Astrocyte of the hippocampus (primary cell): ENCODE data around the gene UFSP1.

Experiments
- DNase-seq: peaks from one replicate; pipeline ENCODE4 v3.0.0; 2011; ENCODE audit warnings: low read depth, low spot score

Gene UFSP1

DNA sequence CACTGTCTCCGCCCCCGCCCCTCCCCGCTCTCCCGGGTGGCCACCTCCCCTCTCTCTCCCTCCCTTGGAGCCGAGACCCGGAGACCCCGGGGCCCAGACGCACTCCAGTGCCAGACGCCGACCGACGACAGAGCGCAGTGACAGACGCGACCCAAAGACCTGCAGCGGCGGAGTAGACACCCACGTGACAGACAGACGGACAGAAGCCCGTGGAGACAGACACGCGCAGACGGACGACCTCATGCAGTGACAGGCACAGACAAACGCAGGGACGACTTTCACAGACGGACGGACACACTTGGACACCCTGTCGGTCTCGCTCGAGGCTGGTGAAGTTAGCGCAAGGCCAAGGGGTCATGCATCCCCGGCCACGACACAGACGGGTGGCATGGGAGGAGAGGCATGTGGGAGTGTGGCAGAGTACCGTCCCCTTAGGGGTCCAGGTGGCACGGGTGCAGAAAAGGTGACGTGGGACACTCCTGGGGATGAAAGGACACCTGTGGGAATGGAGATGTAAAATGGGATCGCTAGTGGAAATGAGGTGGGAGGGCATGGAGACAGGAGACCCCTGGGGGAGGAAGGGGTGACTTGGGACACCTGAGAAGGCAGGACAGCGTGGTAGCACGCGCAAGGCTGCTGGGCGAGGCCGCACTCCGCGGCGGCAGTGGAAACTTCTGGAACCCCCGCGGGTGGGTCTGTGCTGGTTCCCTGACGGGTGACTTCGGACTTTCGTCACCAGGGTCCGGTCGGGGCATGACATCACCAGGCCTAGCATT is 6.6 kb upstream of the UFSP1 start:
- peak; percentile 43 for DNase-seq

- DNase-seq = no peak
Observed at GRCh38 chr7:100895701-100895955, 6.1 kb upstream of the UFSP1 start, which contains the start of gene ACHE. TSS of gene ACHE (minus strand) at chr7:100895888. CDS start at chr7:100894232, 1,656 bp downstream.

- DNase-seq = peak; percentile 70
Observed at GRCh38 chr7:100894860-100895700, 5.6 kb upstream of the UFSP1 start.

DNA sequence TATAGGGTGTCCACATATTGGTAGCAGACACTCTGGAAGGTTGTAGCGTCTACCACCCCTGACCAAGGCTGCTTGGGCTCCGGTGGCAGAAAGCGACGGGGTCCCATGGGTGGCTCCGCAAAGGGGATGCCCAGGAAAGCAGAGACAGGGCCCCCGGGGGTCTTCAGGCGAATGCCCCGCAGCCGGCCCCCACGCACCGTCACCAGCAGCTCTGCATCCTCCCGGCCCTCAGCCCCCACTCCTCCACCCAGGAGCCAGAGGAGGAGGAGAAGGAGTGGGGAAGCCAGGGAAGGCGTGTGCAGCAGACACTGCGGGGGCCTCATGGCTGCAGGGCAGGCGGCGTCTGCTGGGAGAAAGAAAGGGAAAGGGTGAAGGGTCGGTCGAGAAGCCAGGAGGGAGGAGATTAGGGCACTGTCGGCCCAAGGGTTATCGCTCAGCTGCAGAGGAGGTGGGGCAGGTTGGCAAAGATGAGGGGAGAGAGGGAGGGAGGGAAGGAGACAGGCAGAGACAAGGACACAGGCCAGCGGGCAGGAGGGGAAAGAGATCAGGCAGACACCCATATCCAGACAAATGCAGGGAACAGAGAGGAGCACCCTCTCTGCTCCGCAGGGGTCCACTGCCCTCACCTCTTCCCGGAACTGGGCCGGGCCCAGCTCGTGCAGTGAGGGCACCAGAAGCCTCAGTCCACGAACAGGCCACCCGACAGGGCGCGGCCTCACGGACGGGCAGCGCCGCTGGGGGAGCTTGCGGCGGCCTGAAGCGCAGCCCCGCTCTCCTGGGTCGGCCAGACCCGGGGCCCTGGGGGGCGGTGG is 4.6 kb upstream of the UFSP1 start:
- DNase-seq = no peak

DNA sequence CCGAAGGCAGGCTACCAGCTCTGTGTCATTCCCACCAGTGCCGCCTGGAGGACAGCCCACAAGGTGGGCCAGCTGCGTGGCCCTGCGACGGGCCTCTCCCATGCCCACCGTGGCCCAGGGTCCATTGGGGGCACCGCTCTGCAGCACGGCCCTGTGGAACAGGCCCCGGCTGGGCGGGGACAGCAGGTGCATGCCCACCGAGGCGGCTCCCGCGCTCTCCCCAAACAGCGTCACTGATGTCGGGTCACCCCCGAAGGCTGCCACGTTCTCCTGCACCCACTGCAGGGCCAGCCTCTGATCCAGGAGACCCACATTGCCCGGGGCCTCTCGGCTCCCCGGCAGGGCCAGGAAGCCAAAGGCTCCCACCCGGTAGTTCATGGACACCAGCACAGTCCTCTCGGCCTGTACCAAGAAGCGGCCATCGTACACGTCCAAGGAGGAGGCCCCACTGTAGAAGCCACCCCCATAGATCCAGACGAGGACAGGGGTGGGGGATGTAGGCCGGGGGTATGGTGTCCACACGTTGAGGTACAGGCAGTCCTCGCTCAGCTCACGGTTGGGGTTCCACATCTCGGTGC is 3.9 kb upstream of the UFSP1 start:
- no peak for DNase-seq

GRCh38 chr7:100892364-100893317 is 3.1 kb upstream of the UFSP1 start:
- DNase-seq = no peak

GRCh38 chr7:100891568-100892247 is 2.2 kb upstream of the UFSP1 start:
- DNase-seq = peak; percentile 34

- DNase-seq = peak; percentile 37
Observed at GRCh38 chr7:100890653-100891567, 1.4 kb upstream of the UFSP1 start.

DNA sequence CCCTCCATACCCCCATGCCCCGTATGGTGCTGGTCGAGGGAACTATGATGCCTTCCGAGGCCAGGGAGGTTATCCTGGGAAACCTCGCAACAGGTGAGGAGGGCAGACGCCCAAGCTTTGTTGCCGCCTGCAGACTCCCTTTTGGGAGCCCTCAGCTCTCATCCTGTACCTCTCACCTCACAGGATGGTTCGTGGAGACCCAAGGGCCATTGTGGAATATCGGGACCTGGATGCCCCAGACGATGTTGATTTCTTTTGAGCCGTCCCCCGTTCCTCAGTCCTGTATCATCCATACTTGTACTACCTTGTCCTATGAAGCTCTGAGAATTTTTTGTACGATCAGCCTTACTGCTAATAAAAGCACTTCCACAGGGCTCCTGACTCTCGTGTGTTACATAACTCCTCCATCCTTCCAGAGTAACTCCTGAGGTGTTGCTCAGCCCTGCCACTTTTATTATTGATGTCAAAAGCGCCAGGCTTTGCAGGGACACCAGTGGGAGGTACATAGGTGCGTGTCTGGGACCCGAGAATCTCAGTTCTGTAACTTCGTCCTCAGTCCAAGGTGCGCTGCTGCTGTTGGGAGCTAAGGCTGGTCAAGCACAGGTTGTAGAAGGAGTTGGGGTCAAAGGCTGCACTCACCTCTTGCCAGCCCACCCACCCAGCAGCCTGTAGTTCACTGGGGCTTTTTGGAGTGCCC is 1.1 kb downstream of the UFSP1 start:
- DNase-seq = no peak

- DNase-seq = no peak
Observed at GRCh38 chr7:100887516-100888290, 1.8 kb downstream of the UFSP1 start.

DNA sequence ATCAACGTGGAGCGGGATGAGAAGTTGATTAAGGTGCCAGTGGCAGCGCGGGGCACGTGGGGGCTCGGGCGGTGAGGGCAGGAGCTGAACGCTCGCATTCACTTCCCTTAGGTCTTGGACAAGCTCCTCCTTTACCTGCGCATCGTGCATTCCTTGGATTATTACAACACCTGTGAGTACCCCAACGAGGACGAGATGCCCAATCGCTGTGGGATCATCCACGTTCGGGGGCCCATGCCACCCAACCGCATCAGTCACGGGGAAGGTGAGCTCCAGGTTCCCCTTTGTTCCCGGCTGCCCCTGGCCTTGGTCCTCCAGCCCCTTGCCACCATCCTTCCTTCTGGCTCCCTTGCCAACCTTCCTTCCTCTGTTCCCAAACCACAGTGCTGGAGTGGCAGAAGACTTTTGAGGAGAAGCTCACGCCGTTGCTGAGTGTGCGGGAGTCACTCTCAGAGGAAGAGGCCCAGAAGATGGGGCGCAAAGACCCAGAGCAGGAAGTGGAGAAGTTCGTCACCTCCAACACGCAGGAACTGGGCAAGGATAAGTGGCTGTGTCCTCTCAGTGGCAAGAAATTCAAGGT is 2.5 kb downstream of the UFSP1 start:
- no peak for DNase-seq

- no peak for DNase-seq
Observed at GRCh38 chr7:100886142-100886935, 3.2 kb downstream of the UFSP1 start.

- no peak for DNase-seq
Observed at GRCh38 chr7:100885440-100886141, 3.9 kb downstream of the UFSP1 start.

GRCh38 chr7:100884736-100885439 is 4.6 kb downstream of the UFSP1 start:
- DNase-seq = no peak
